ENCODE measurements around the gene SIRT3.

Gene SIRT3

DNA sequence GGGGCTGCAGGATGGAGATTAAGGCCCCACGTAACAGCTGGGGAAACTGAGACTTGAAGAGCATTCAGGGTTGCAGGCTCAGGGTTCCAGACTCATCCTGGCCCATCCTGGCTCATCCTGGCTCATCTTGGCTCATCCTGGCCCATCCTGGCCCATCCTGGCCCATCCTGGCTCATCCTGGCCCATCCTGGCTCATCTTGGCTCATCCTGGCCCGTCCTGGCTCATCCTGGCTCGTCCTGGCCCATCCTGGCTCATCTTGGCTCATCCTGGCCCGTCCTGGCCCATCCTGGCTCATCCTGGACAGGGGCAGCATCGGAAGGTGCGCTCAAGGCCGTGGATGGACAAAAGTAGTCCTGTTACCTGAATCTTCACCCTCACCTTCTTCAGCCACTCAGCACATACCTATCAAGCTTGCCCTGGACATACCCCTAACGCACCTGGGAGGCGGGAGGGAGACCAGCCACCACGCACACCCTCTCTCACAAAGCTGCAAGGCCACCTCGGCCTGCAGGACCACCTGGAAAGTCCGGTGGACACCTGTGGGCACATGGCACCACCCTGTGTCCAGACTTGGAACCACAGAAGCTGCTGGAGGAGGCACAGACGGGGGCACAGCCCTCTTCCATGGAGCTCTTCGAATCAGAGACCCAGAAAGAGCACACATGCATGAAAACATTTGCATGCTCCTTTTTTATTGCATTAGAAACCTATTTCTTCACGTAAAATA lies 21.8 kb upstream of the SIRT3 start:
- no peak overlapping the region for H3K4me3 ChIP-seq (replicated peaks; ENCODE audit: low read depth, low read length)
- TF ChIP-seq, protein P1, sequence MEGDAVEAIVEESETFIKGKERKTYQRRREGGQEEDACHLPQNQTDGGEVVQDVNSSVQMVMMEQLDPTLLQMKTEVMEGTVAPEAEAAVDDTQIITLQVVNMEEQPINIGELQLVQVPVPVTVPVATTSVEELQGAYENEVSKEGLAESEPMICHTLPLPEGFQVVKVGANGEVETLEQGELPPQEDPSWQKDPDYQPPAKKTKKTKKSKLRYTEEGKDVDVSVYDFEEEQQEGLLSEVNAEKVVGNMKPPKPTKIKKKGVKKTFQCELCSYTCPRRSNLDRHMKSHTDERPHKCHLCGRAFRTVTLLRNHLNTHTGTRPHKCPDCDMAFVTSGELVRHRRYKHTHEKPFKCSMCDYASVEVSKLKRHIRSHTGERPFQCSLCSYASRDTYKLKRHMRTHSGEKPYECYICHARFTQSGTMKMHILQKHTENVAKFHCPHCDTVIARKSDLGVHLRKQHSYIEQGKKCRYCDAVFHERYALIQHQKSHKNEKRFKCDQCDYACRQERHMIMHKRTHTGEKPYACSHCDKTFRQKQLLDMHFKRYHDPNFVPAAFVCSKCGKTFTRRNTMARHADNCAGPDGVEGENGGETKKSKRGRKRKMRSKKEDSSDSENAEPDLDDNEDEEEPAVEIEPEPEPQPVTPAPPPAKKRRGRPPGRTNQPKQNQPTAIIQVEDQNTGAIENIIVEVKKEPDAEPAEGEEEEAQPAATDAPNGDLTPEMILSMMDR (IDR thresholded peaks at IDR 0.05; ENCODE audit: low read length, missing control alignments) = peak; percentile 25
- DNase-seq (ENCODE audit: low read depth) = no peak

DNA sequence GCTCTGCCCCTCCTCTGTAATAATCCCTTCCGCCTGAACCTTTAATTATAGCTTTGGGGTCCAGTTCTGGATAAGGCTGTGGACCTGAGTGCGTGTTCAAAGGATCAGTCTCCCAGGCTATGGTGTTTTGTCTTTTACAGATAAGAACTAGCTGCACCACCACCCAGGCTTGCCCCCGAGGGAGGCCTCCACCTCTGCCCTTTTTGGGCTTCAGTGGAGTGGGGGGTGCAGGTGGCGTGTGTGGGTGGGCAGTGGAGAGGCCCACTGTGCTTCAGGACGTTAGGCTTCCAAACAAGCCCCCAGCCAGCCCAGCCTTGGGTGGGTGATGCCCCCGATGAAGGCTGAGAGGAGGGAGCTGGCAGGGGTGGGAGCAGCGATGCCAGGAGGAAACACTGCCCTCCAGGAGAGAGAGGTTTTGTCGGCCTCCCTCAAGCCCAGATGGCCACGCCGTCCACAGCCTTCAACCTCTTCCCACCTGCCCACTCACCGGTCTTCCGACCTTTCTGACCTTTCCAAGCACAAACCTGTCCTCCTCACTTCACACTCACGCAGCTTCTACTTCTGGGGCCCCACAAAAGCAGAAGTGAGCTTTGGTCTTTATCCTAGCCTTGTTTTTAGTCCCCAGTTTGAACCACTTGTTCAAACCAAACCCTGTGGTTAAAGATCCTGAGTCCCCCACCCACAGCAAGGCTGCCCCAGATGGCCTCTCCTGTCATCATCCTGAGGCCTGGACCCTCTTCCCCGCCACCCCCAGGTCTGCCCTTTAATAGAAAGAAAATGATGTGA lies 21.0 kb upstream of the SIRT3 start:
- TF ChIP-seq, protein P1 (IDR thresholded peaks at IDR 0.05; ENCODE audit: low read length, missing control alignments) = no peak

DNA sequence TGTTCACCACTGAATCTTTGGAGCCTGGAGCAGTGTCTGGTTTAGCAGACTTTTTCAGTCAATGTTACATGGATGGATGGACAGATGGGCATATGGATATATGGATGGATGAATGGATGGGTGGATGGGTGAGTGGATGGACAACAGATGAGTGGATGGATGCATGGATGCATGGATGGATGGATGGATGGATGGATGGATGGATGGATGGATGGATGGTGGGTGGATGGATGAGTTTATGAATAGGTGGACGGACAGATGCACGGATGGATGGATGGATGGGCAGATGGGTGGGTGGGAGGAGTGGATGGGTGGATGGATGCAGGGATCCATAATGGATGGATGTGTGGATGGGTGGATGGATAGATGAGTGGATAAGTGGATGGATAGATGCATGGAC lies 19.7 kb upstream of the SIRT3 start:
- DNase-seq (ENCODE audit: low read depth) = no peak
- no peak overlapping the region for H3K4me3 ChIP-seq (replicated peaks; ENCODE audit: low read depth, low read length)
- TF ChIP-seq, protein P1 (IDR thresholded peaks at IDR 0.05; ENCODE audit: low read length, missing control alignments) = no peak

More for the DNA sequence above, 21.0 kb upstream of the SIRT3 start:
- no peak overlapping the region for H3K4me3 ChIP-seq (replicated peaks; ENCODE audit: low read depth, low read length)
- no peak for DNase-seq (ENCODE audit: low read depth)

DNA sequence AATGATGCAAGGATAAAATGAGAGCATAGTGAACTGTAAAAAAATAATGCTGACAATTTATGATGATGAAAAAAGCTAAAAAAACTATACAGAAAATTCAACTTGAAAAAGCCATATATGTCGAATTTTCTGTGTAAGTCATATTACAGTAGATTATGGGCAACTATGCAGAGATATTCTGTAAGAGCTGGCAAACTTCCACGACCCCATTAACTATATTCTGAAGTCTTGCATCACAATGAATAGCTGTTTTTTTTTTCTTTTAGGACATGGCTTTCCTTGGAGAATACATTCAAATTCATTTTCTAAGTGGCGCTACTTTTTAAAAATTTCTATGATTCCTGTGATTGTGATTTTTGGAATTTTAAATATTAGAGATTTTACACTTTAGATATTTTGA lies 19.0 kb upstream of the SIRT3 start:
- TF ChIP-seq, protein P1 (IDR thresholded peaks at IDR 0.05; ENCODE audit: low read length, missing control alignments) = no peak
- DNase-seq (ENCODE audit: low read depth) = peak; percentile 66

DNA sequence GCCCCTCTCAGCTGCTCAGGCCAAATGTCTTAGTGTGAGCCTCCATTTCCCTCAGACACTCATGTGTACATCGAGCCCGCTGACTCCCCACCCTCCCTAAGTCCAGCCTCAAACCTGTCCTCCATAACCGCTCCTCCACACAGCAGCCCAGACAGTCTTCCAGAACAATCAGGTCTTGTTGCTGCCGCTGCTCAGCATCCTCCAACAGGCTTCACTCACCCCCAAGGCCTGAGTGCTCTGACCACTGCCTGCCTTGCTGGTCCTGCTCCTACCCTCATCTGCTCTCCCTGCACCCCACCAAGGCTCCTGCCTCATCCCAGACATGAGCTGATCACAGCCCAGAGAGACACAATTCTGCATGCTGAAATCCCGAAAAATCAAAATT lies 17.7 kb upstream of the SIRT3 start:
- DNase-seq (ENCODE audit: low read depth) = no peak
- no peak overlapping the region for H3K4me3 ChIP-seq (replicated peaks; ENCODE audit: low read depth, low read length)
- TF ChIP-seq, protein P1 (IDR thresholded peaks at IDR 0.05; ENCODE audit: low read length, missing control alignments) = no peak

More for the DNA sequence above, 19.0 kb upstream of the SIRT3 start:
- no peak overlapping the region for H3K4me3 ChIP-seq (replicated peaks; ENCODE audit: low read depth, low read length)

DNA sequence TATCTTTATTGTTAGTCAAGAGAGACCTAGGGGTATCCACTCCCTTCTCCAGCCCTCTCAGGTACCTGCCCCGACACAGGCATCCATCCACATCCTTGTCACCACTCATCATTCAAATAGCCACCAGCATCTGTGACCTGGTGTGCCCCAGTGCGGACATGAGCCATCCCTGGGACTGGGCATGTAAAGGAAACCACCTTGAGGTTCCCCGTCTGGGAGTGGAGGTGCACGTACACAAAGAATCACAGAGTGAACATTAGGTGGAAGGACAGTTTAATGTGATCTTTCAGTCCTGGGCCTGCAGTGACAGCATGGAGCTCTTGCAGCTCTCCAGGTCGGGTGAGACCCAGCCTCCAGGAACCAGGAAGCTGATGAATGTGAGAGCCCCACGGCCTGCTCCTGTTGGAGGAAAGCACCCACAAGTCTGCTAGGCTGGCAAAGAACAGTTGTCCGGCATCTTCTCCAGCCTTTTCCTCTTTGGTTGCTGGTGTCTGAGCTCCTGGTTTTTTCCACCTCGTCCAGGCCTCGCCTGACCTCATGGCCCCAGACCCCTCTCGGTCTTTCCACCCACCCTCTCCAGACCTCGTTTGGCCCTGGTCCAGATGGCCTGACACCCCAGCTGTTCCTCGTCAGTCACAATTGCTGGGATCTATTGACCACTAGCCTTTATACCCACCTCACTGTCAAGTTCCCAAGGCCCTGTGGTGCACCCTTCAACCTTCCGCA lies 17.2 kb upstream of the SIRT3 start:
- DNase-seq (ENCODE audit: low read depth) = no peak
- TF ChIP-seq, protein P1 (IDR thresholded peaks at IDR 0.05; ENCODE audit: low read length, missing control alignments) = no peak
- no peak overlapping the region for H3K4me3 ChIP-seq (replicated peaks; ENCODE audit: low read depth, low read length)
